Thyroid gland (tissue), 4 donors: ENCODE results near the gene MAGI3.

Source experiments
- CTCF ChIP-seq, 6 experiments: fragments of 200-600 bp in 3 of 6; fragments of 450-650 bp in 3 of 6; sonication (generic) in 3 of 6; IDR thresholded peaks; one replicate each; pipeline ENCODE4 v1.5.1; 2016 to 2019; ENCODE audit warnings: antibody characterized with exemption in 6 of 6, mild to moderate bottlenecking in 2 of 6, inconsistent platforms in 1 of 6, moderate library complexity in 1 of 6
- POLR2A ChIP-seq, 2 donors: fragments of 450-650 bp; IDR thresholded peaks; one replicate each; pipeline ENCODE4 v1.6.1; 2017; ENCODE audit warnings: antibody characterized with exemption in 2 of 2, mild to moderate bottlenecking in 2 of 2, moderate library complexity in 1 of 2

- TF ChIP-seq CTCF (IDR thresholded peaks at IDR 0.05): no peak
- TF ChIP-seq POLR2A (IDR thresholded peaks at IDR 0.05): no peak
These were observed 274.8 kb downstream of the MAGI3 start for GRCh38 chr1:113665071-113665470.
